HepG2 (cell line): Measurements from ENCODE around the gene FIZ1. TPM values are rescaled to one million over a fixed set of nuclear protein-coding genes. Genes with fewer than 3 reads are reported as not detected.

ENCODE experiments used
- BRD4 ChIP-seq: sonication (generic); formaldehyde crosslinking; IDR thresholded peaks from 2 replicates; pipeline ENCODE4 v1.4.0; 2020; ENCODE audit warnings: missing genetic modification reagents
- CEBPB ChIP-seq: IDR thresholded peaks from 2 replicates; pipeline ENCODE4 v1.6.1; 2011; ENCODE audit warnings: low read depth, low read length, improper control_type of control experiment, borderline replicate concordance
- ESRRA ChIP-seq: sonication (generic); formaldehyde crosslinking; IDR thresholded peaks from 2 replicates; pipeline ENCODE4 v1.5.1; 2020; ENCODE audit warnings: mild to moderate bottlenecking, low read depth, missing genetic modification reagents
- ETV6 ChIP-seq: sonication (generic); formaldehyde crosslinking; conservative IDR thresholded peaks from 2 replicates; pipeline ENCODE4 v1.4.0; 2020; ENCODE audit warnings: missing genetic modification reagents
- HNRNPLL ChIP-seq: fragments of 200-400 bp; formaldehyde crosslinking; IDR thresholded peaks from 2 replicates; pipeline ENCODE4 v1.6.1; 2017; ENCODE audit warnings: mild to moderate bottlenecking, low read depth, low read length; ENCODE audit not compliant: poor library complexity, severe bottlenecking
- IKZF4 ChIP-seq: sonication (generic); formaldehyde crosslinking; IDR thresholded peaks from 2 replicates; pipeline ENCODE4 v1.5.1; 2020; ENCODE audit warnings: borderline replicate concordance, mild to moderate bottlenecking, low read depth, missing genetic modification reagents; ENCODE audit errors: not compliant biosample characterization
- NFKBIZ ChIP-seq: IDR thresholded peaks from 2 replicates; pipeline ENCODE4 v1.6.1; 2018; ENCODE audit warnings: missing genetic modification reagents, missing compliant biosample characterization
- PAWR ChIP-seq: sonication (generic); formaldehyde crosslinking; IDR thresholded peaks from 2 replicates; pipeline ENCODE4 v1.4.0; 2020; ENCODE audit warnings: missing genetic modification reagents, mild to moderate bottlenecking, borderline replicate concordance
- PHF5A ChIP-seq: IDR thresholded peaks from one replicate; pipeline ENCODE4 v1.6.1; 2018; ENCODE audit warnings: low read depth, missing genetic modification reagents; ENCODE audit not compliant: unreplicated experiment
- POGZ ChIP-seq: sonication (generic); formaldehyde crosslinking; IDR thresholded peaks from 2 replicates; pipeline ENCODE4 v1.4.0; 2020; ENCODE audit warnings: mild to moderate bottlenecking, missing genetic modification reagents
- RFX3 ChIP-seq: IDR thresholded peaks from 2 replicates; pipeline ENCODE4 v1.6.1; 2016; ENCODE audit warnings: missing biosample characterization, missing genetic modification reagents
- TBX3 ChIP-seq: fragments of 450-650 bp; IDR thresholded peaks from 2 replicates; pipeline ENCODE4 v1.6.1; 2017; ENCODE audit warnings: antibody characterized with exemption, mild to moderate bottlenecking, inconsistent platforms, borderline replicate concordance
- U2AF2 ChIP-seq: fragments of 200-400 bp; formaldehyde crosslinking; IDR thresholded peaks from 2 replicates; pipeline ENCODE4 v1.6.1; 2017; ENCODE audit warnings: low read depth, mild to moderate bottlenecking, low read length
- ZNF263 ChIP-seq: sonication (generic); formaldehyde crosslinking; IDR thresholded peaks from 2 replicates; pipeline ENCODE4 v1.4.0; 2020; ENCODE audit warnings: missing genetic modification reagents
- ZNF296 ChIP-seq: sonication (generic); formaldehyde crosslinking; conservative IDR thresholded peaks from 2 replicates; pipeline ENCODE4 v1.5.0; 2020; ENCODE audit warnings: mild to moderate bottlenecking, missing genetic modification reagents
- ZNF530 ChIP-seq: sonication (generic); formaldehyde crosslinking; IDR thresholded peaks from 2 replicates; pipeline ENCODE4 v1.5.0; 2020; ENCODE audit warnings: low read depth, mild to moderate bottlenecking, missing genetic modification reagents
- ZNF570 ChIP-seq: sonication (generic); formaldehyde crosslinking; IDR thresholded peaks from 2 replicates; pipeline ENCODE4 v1.4.0; 2020; ENCODE audit warnings: mild to moderate bottlenecking, missing genetic modification reagents, borderline replicate concordance
- ZNF788 ChIP-seq: sonication (generic); formaldehyde crosslinking; IDR thresholded peaks from 2 replicates; pipeline ENCODE4 v1.5.0; 2020; ENCODE audit warnings: mild to moderate bottlenecking, missing genetic modification reagents, borderline replicate concordance
- ZNF83 ChIP-seq: sonication (generic); formaldehyde crosslinking; IDR thresholded peaks from 2 replicates; pipeline ENCODE4 v1.4.0; 2020; ENCODE audit warnings: missing genetic modification reagents, mild to moderate bottlenecking, borderline replicate concordance
- ZNF850 ChIP-seq: sonication (generic); formaldehyde crosslinking; conservative IDR thresholded peaks from 2 replicates; pipeline ENCODE4 v1.9.0; 2021; ENCODE audit warnings: mild to moderate bottlenecking, missing genetic modification reagents
- polyA plus RNA-seq, 8 experiments: library from polyadenylated mRNA; depleted of rRNA in 3 of 8; stranded (reverse) in 7 of 8; unstranded in 1 of 8; fragments of >200 nt; fragmentation: Illumina TruSeq in 4 of 8; extraction: Trizol in 4 of 8; gene quantifications; 2 replicates each; pipeline versions ENCODE4 v1.2.1 to v1.2.3, GENCODE V29; 2011 to 2016; ENCODE audit warnings: low read depth in 4 of 8, missing spikeins in 1 of 8, mixed read lengths in 1 of 8; ENCODE audit not compliant: insufficient read depth in 1 of 8
- total RNA-seq, 5 experiments: library from RNA; depleted of rRNA; stranded (reverse); fragments of >200 nt; fragmentation: Illumina TruSeq; extraction: Trizol; gene quantifications; 2 replicates each; pipeline ENCODE4 v1.2.3, GENCODE V29; 2016; ENCODE audit warnings: low read depth in 1 of 5
- TF ChIP-seq, protein P1 (sequence below): sonication (generic); formaldehyde crosslinking; IDR thresholded peaks from 2 replicates; pipeline ENCODE4 v1.4.0; 2020; ENCODE audit warnings: missing genetic modification reagents
- TF ChIP-seq, protein P2 (sequence below): IDR thresholded peaks from 2 replicates; pipeline ENCODE4 v1.6.1; 2012; ENCODE audit warnings: inconsistent platforms
- TF ChIP-seq, protein P3 (sequence below): sonication (generic); formaldehyde crosslinking; conservative IDR thresholded peaks from 2 replicates; pipeline ENCODE4 v1.8.0; 2022; ENCODE audit warnings: missing genetic modification reagents
- TF ChIP-seq, protein P4 (sequence below): sonication (generic); formaldehyde crosslinking; IDR thresholded peaks from 2 replicates; pipeline ENCODE4 v1.4.0; 2020; ENCODE audit warnings: missing genetic modification reagents

FIZ1 gene
- total and polyA plus RNA-seq, 2 of the 13 experiments (the other 11 are each of a cell fraction or from before 2014, with no cell fraction given), result 3.6 to 5.9 TPM

DNA sequence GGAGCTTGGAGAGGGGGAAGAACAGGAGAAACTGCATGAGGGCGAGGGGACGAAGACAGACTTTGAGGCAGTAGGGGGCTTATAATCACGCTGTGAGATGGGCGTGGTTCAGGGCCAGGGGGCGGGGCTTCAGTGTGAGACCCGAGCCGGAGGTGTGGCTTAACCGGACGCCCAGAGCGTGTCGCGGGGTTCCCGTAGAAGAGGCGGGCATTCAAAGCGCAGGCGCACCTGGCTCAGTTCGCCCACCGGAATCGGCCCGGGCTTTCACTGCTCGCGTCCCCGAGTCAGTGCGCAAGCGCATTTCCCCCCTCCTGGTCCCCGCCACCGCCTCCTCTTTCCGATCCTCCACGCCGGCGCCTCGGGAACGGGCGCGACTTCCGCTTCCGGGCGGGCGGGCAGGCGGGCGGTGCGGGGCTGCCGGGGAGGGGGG is 5.9 kb upstream of the FIZ1 start (continued):
- TF ChIP-seq PAWR (CRISPR knock-in tag), result no peak
- no peak for TF ChIP-seq U2AF2
- TF ChIP-seq ZNF788 (CRISPR knock-in tag), result no peak
- no peak for TF ChIP-seq ESRRA (CRISPR knock-in tag)
- TF ChIP-seq CEBPB, result no peak
- TF ChIP-seq, protein P1, sequence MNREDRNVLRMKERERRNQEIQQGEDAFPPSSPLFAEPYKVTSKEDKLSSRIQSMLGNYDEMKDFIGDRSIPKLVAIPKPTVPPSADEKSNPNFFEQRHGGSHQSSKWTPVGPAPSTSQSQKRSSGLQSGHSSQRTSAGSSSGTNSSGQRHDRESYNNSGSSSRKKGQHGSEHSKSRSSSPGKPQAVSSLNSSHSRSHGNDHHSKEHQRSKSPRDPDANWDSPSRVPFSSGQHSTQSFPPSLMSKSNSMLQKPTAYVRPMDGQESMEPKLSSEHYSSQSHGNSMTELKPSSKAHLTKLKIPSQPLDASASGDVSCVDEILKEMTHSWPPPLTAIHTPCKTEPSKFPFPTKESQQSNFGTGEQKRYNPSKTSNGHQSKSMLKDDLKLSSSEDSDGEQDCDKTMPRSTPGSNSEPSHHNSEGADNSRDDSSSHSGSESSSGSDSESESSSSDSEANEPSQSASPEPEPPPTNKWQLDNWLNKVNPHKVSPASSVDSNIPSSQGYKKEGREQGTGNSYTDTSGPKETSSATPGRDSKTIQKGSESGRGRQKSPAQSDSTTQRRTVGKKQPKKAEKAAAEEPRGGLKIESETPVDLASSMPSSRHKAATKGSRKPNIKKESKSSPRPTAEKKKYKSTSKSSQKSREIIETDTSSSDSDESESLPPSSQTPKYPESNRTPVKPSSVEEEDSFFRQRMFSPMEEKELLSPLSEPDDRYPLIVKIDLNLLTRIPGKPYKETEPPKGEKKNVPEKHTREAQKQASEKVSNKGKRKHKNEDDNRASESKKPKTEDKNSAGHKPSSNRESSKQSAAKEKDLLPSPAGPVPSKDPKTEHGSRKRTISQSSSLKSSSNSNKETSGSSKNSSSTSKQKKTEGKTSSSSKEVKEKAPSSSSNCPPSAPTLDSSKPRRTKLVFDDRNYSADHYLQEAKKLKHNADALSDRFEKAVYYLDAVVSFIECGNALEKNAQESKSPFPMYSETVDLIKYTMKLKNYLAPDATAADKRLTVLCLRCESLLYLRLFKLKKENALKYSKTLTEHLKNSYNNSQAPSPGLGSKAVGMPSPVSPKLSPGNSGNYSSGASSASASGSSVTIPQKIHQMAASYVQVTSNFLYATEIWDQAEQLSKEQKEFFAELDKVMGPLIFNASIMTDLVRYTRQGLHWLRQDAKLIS (CRISPR knock-in tag), result no peak
- TF ChIP-seq ETV6 (CRISPR knock-in tag), result 0 out of 2 replicates have a peak, but pooled peaks have one; percentile 46
- TF ChIP-seq IKZF4 (CRISPR knock-in tag), result no peak
- TF ChIP-seq PHF5A (CRISPR knock-in tag), result no peak
- no peak for TF ChIP-seq NFKBIZ (CRISPR knock-in tag)
- no peak for TF ChIP-seq ZNF530
- TF ChIP-seq, protein P2, sequence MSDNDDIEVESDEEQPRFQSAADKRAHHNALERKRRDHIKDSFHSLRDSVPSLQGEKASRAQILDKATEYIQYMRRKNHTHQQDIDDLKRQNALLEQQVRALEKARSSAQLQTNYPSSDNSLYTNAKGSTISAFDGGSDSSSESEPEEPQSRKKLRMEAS, result peak; percentile 61
- TF ChIP-seq RFX3 (CRISPR knock-in tag), result no peak
- TF ChIP-seq TBX3, result no peak
- TF ChIP-seq, protein P3, sequence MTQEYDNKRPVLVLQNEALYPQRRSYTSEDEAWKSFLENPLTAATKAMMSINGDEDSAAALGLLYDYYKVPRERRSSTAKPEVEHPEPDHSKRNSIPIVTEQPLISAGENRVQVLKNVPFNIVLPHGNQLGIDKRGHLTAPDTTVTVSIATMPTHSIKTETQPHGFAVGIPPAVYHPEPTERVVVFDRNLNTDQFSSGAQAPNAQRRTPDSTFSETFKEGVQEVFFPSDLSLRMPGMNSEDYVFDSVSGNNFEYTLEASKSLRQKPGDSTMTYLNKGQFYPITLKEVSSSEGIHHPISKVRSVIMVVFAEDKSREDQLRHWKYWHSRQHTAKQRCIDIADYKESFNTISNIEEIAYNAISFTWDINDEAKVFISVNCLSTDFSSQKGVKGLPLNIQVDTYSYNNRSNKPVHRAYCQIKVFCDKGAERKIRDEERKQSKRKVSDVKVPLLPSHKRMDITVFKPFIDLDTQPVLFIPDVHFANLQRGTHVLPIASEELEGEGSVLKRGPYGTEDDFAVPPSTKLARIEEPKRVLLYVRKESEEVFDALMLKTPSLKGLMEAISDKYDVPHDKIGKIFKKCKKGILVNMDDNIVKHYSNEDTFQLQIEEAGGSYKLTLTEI (CRISPR knock-in tag), result no peak
- TF ChIP-seq ZNF570 (CRISPR knock-in tag), result no peak
- TF ChIP-seq ZNF263 (CRISPR knock-in tag), result no peak
- TF ChIP-seq ZNF83 (CRISPR knock-in tag), result no peak
- TF ChIP-seq ZNF296 (CRISPR knock-in tag), result no peak
- TF ChIP-seq, protein P4, sequence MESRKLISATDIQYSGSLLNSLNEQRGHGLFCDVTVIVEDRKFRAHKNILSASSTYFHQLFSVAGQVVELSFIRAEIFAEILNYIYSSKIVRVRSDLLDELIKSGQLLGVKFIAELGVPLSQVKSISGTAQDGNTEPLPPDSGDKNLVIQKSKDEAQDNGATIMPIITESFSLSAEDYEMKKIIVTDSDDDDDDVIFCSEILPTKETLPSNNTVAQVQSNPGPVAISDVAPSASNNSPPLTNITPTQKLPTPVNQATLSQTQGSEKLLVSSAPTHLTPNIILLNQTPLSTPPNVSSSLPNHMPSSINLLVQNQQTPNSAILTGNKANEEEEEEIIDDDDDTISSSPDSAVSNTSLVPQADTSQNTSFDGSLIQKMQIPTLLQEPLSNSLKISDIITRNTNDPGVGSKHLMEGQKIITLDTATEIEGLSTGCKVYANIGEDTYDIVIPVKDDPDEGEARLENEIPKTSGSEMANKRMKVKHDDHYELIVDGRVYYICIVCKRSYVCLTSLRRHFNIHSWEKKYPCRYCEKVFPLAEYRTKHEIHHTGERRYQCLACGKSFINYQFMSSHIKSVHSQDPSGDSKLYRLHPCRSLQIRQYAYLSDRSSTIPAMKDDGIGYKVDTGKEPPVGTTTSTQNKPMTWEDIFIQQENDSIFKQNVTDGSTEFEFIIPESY, result no peak
- no peak for TF ChIP-seq ZNF850
- TF ChIP-seq POGZ, result no peak
- peak; percentile 76 for TF ChIP-seq HNRNPLL
- no peak for TF ChIP-seq BRD4 (CRISPR knock-in tag)
